HepG2 (cell line): Measurements from ENCODE around the gene ESRP2. TPM values are rescaled to one million over a fixed set of nuclear protein-coding genes. Genes with fewer than 3 reads are reported as not detected.

Source experiments
- ATAC-seq: fragments of 200-7000 bp; cut with Tn5 transposase; 3 replicates; pipeline ENCODE4 v1.9.1; 2020; ENCODE audit warnings: mild to moderate bottlenecking, moderate library complexity
- BruUV-seq: library from RNA; stranded (reverse); fragments of 400-500 nt; replicated peaks from 2 replicates; lab custom pipeline; 2021; lab: Mats Ljungman, UMichigan
- CTCF ChIA-PET: fragments of 300-600 bp; formaldehyde crosslinking; extraction: SDS; loops from one replicate; lab custom pipeline; 2021; ENCODE audit warnings: low total read pairs, inconsistent platforms, low intra/inter-chr PET ratio; lab: Yijun Ruan, JAX
- POLR2A ChIA-PET: fragments of 350-600 bp; sonication (Branson Sonifier 250); formaldehyde crosslinking; loops from one replicate; lab custom pipeline; 2020; ENCODE audit warnings: antibody characterized with exemption, inconsistent platforms; lab: Yijun Ruan, JAX
- DNase-seq: peaks from one replicate; pipeline ENCODE4 v3.0.0-alpha.2; 2015; ENCODE audit warnings: low spot score
- FAIRE-seq: peaks from 3 replicates; lab custom pipeline; 2011; peaks lifted over from hg19 to GRCh38; lab: Jason Lieb, UNC
- H2AFZ ChIP-seq: one replicate; pipeline ENCODE4 v1.6.1; 2011; ENCODE audit warnings: low read length, inconsistent platforms
- H3K27ac ChIP-seq: fragments of 300-600 bp; 3 replicates; pipeline ENCODE4 v1.8.0; 2011; ENCODE audit warnings: mixed run types, mild to moderate bottlenecking, mixed read lengths, low read length, inconsistent platforms; ENCODE audit not compliant: insufficient read depth; ENCODE audit errors: extremely low read length
- H3K27me3 ChIP-seq, 2 experiments: fragments of 200-600 bp in 1 of 2; 2 replicates in 1 of 2; 3 replicates in 1 of 2; pipeline versions ENCODE4 v1.6.0 to v1.8.0; 2011; ENCODE audit warnings: low read length in 2 of 2, mild to moderate bottlenecking in 2 of 2, moderate library complexity in 2 of 2, inconsistent platforms in 1 of 2; ENCODE audit not compliant: insufficient read depth in 2 of 2, control insufficient read depth in 1 of 2
- H3K36me3 ChIP-seq, 2 experiments: fragments of 200-600 bp in 1 of 2; replicated peaks in 1 of 2; 2 replicates in 1 of 2; 3 replicates in 1 of 2; pipeline versions ENCODE4 v1.5.1 to v1.8.0; 2011; ENCODE audit warnings: low read length in 2 of 2, inconsistent platforms in 1 of 2; ENCODE audit not compliant: insufficient read depth in 2 of 2, control insufficient read depth in 1 of 2
- H3K4me1 ChIP-seq: 2 replicates; pipeline ENCODE4 v1.5.1; 2012; ENCODE audit warnings: low read length, inconsistent platforms; ENCODE audit not compliant: insufficient read depth
- H3K4me2 ChIP-seq: 2 replicates; pipeline ENCODE4 v1.6.0; 2011; ENCODE audit warnings: low read depth, low read length, inconsistent platforms
- H3K4me3 ChIP-seq, 3 experiments: fragments of 200-600 bp in 1 of 3; sonication (generic), shearing (Covaris generic) in 1 of 3; replicated peaks in 1 of 3; 2 replicates each; pipeline ENCODE4 v1.5.1; 2011 to 2016; ENCODE audit warnings: low read length in 3 of 3, inconsistent platforms in 2 of 3, low read depth in 2 of 3, mild to moderate bottlenecking in 2 of 3, control low read depth in 1 of 3, mixed read lengths in 1 of 3; ENCODE audit not compliant: insufficient read depth in 1 of 3
- H3K79me2 ChIP-seq: one replicate; pipeline ENCODE4 v1.6.1; 2011; ENCODE audit warnings: low read length, inconsistent platforms; ENCODE audit not compliant: insufficient read depth
- H3K9ac ChIP-seq: 2 replicates; pipeline ENCODE4 v1.6.0; 2011; ENCODE audit warnings: mild to moderate bottlenecking, low read depth, low read length, inconsistent platforms; ENCODE audit not compliant: insufficient read depth
- H3K9me3 ChIP-seq: 2 replicates; pipeline ENCODE4 v1.5.1; 2012; ENCODE audit warnings: mild to moderate bottlenecking, low read length
- H4K20me1 ChIP-seq: 2 replicates; pipeline ENCODE4 v1.6.0; 2011; ENCODE audit warnings: inconsistent platforms, mild to moderate bottlenecking, low read length, moderate library complexity; ENCODE audit not compliant: insufficient read depth
- ATF6 ChIP-seq: sonication (generic); formaldehyde crosslinking; conservative IDR thresholded peaks from 2 replicates; pipeline ENCODE4 v1.4.0; 2020; ENCODE audit warnings: missing genetic modification reagents
- FOXP1 ChIP-seq, 2 experiments: fragments of 450-650 bp in 1 of 2; IDR thresholded peaks; 2 replicates each; pipeline ENCODE4 v1.6.1; 2017 to 2018; ENCODE audit warnings: antibody characterized with exemption in 1 of 2
- FUBP1 ChIP-seq: sonication (generic); formaldehyde crosslinking; IDR thresholded peaks from 2 replicates; pipeline ENCODE4 v1.5.1; 2020; ENCODE audit warnings: missing genetic modification reagents, mild to moderate bottlenecking, borderline replicate concordance
- GMEB2 ChIP-seq: IDR thresholded peaks from 2 replicates; pipeline ENCODE4 v1.6.1; 2016; ENCODE audit warnings: missing biosample characterization, missing genetic modification reagents, low read depth
- HNF4G ChIP-seq, 2 experiments: sonication (generic) in 1 of 2; formaldehyde crosslinking in 1 of 2; IDR thresholded peaks; 2 replicates each; pipeline versions ENCODE4 v1.4.0 to v1.6.1; 2011 to 2020; ENCODE audit warnings: borderline replicate concordance in 2 of 2, low read depth in 2 of 2, mild to moderate bottlenecking in 2 of 2, low read length in 1 of 2, missing genetic modification reagents in 1 of 2, moderate library complexity in 1 of 2
- NR2C2 ChIP-seq: sonication (generic); formaldehyde crosslinking; IDR thresholded peaks from 2 replicates; pipeline ENCODE4 v1.4.0; 2020; ENCODE audit warnings: missing genetic modification reagents, mild to moderate bottlenecking, moderate library complexity, borderline replicate concordance
- SAFB2 ChIP-seq: sonication (generic); formaldehyde crosslinking; IDR thresholded peaks from 2 replicates; pipeline ENCODE4 v1.5.1; 2020; ENCODE audit warnings: missing genetic modification reagents, low read depth, mild to moderate bottlenecking, borderline replicate concordance
- USF2 ChIP-seq, 2 experiments: sonication (generic) in 1 of 2; formaldehyde crosslinking in 1 of 2; IDR thresholded peaks; 2 replicates each; pipeline versions ENCODE4 v1.5.1 to v1.6.1; 2011 to 2020; ENCODE audit warnings: borderline replicate concordance in 1 of 2, low read depth in 1 of 2, low read length in 1 of 2, mild to moderate bottlenecking in 1 of 2, missing genetic modification reagents in 1 of 2, moderate library complexity in 1 of 2
- ZFP1 ChIP-seq: IDR thresholded peaks from 2 replicates; pipeline ENCODE4 v1.6.1; 2016
- ZNF143 ChIP-seq: sonication (generic); formaldehyde crosslinking; IDR thresholded peaks from 2 replicates; pipeline ENCODE4 v1.4.0; 2020; ENCODE audit warnings: missing genetic modification reagents
- ZNF232 ChIP-seq: sonication (generic); formaldehyde crosslinking; IDR thresholded peaks from 2 replicates; pipeline ENCODE4 v1.4.0; 2020; ENCODE audit warnings: missing genetic modification reagents, borderline replicate concordance
- ZNF468 ChIP-seq: sonication (generic); formaldehyde crosslinking; IDR thresholded peaks from 2 replicates; pipeline ENCODE4 v1.8.0; 2022; ENCODE audit warnings: mild to moderate bottlenecking, moderate library complexity, missing genetic modification reagents
- ZNF644 ChIP-seq: IDR thresholded peaks from 2 replicates; pipeline ENCODE4 v1.6.1; 2016; ENCODE audit warnings: low read depth
- ZNF816 ChIP-seq: sonication (generic); formaldehyde crosslinking; IDR thresholded peaks from 2 replicates; pipeline ENCODE4 v1.8.0; 2022; ENCODE audit warnings: missing genetic modification reagents, mild to moderate bottlenecking, borderline replicate concordance
- WGBS: methylation state at CpG from one replicate; pipeline ENCODE4 v1.1.6; 2017; ENCODE audit warnings: low lambda C conversion rate; 5-methylcytosine and 5-hydroxymethylcytosine counted together
- in situ Hi-C: cut with HindIII; loops from 2 replicates; pipeline ENCODE4 v1.10.0; 2017; ENCODE audit warnings: low pct_unique_long_range_greater_than_20kb; ENCODE audit not compliant: extremely low pct_ligation_motif_present
- intact Hi-C: fragments of 100-400 bp; cut with micrococcal nuclease; formaldehyde crosslinking; loops from one replicate; pipeline ENCODE4 v1.10.0; 2022; ENCODE audit not compliant: unreplicated experiment
- polyA plus RNA-seq, 8 experiments: library from polyadenylated mRNA; depleted of rRNA in 3 of 8; stranded (reverse) in 7 of 8; unstranded in 1 of 8; fragments of >200 nt; fragmentation: Illumina TruSeq in 4 of 8; extraction: Trizol in 4 of 8; gene quantifications; 2 replicates each; pipeline versions ENCODE4 v1.2.1 to v1.2.3, GENCODE V29; 2011 to 2016; ENCODE audit warnings: low read depth in 4 of 8, missing spikeins in 1 of 8, mixed read lengths in 1 of 8; ENCODE audit not compliant: insufficient read depth in 1 of 8
- total RNA-seq, 5 experiments: library from RNA; depleted of rRNA; stranded (reverse); fragments of >200 nt; fragmentation: Illumina TruSeq; extraction: Trizol; gene quantifications; 2 replicates each; pipeline ENCODE4 v1.2.3, GENCODE V29; 2016; ENCODE audit warnings: low read depth in 1 of 5

The ESRP2 gene
- total and polyA plus RNA-seq, 2 of the 13 experiments (the other 11 are each of a cell fraction or from before 2014, with no cell fraction given) = 21.1 to 32.4 TPM

GRCh38 chr16:68235108-68235886 is 630 bp downstream of the ESRP2 start:
- Histone ChIP-seq H3K27me3 (no peaks in the 10 kb centered on the region; a peak in 1 of 5 replicates), H3K4me2 (peak overlapping the region; percentile 99), H2AFZ (no peak overlapping the region), H3K36me3 (peaks cover 24 to 30% of the 10 kb centered on the region in 2 experiments), H3K9me3 (no peaks in the 10 kb centered on the region), H3K27ac (peak overlapping the region; percentile 85), H3K4me3 (peak overlapping the region; percentile 66 to 94 (median 93)), H4K20me1 (peaks cover 30% of the 10 kb centered on the region), H3K9ac (peak overlapping the region; percentile 85), H3K79me2 (peaks cover 29% of the 10 kb centered on the region), H3K4me1 (peaks cover 38% of the 10 kb centered on the region)
- DNase-seq = peak; percentile 57
- BruUV-seq = TSS peak; percentile 59
- POLR2A ChIA-PET = interaction anchor here (0.9 to 5.6 kb wide), 26 partner anchors 8 to 319 kb away, joined by 3 to 100 read pairs (median 6); partner anchors contain the start of genes DUS2, LCAT, NFATC3 and PLA2G15
- 0% methylated on average over 30 of the region's 73 CpGs for WGBS
- CTCF ChIA-PET = no interaction called here
- in situ Hi-C loops = loop anchor here (10.0 kb wide), 1 partner anchor 150 kb away; the partner anchor contains the start of gene NFATC3
- no peak for FAIRE-seq
- ATAC-seq = peak; percentile 54
- intact Hi-C loops = no loop called here
- TF ChIP-seq ZFP1 (no peak), ZNF644 (CRISPR knock-in tag) (no peak), SAFB2 (no peak), FUBP1 (CRISPR knock-in tag) (no peak), GMEB2 (no peak), FOXP1 (IDR thresholded peaks at IDR 0.05) (no peak), FOXP1 (CRISPR knock-in tag; IDR thresholded peaks at IDR 0.05) (no peak), HNF4G (IDR thresholded peaks at IDR 0.05; ENCODE audit: borderline replicate concordance, low read depth, low read length) (0 out of 2 replicates have a peak, but pooled peaks have one; percentile 18), HNF4G (CRISPR knock-in tag; IDR thresholded peaks at IDR 0.05; ENCODE audit: borderline replicate concordance, low read depth) (no peak), ZNF143 (no peak), ZNF816 (CRISPR knock-in tag) (no peak; the same call in 1 of the 2 replicates), ZNF232 (CRISPR knock-in tag) (no peak), ATF6 (CRISPR knock-in tag) (no peak), USF2 (IDR thresholded peaks at IDR 0.05; ENCODE audit: low read depth, low read length) (no peak), USF2 (CRISPR knock-in tag; IDR thresholded peaks at IDR 0.05; ENCODE audit: borderline replicate concordance) (no peak; the same call in 1 of the 2 replicates), ZNF468 (CRISPR knock-in tag) (no peak), NR2C2 (peak; percentile 55)
